Heart left ventricle (tissue), 16 donors: ENCODE data around the gene MCU. TPM values are rescaled to one million over a fixed set of nuclear protein-coding genes. Genes with fewer than 3 reads are reported as not detected.

ENCODE experiments used
- ATAC-seq, 4 donors: fragments of 200-7000 bp; cut with Tn5 transposase; one replicate each; pipeline ENCODE4 v1.9.1; 2020 to 2022; ENCODE audit warnings: moderate library complexity in 4 of 4, mild to moderate bottlenecking in 3 of 4, moderate number of reproducible peaks in 1 of 4
- DNase-seq, 5 donors: peaks; one replicate each; pipeline ENCODE4 v3.0.0-alpha.2; 2020
- H3K27ac ChIP-seq, 12 donors: fragments of 200-600 bp; sonication (generic) in 4 of 12; one replicate each; pipeline versions ENCODE4 v1.5.0 to v1.8.0; 2016 to 2022; ENCODE audit warnings: mild to moderate bottlenecking in 2 of 12
- H3K27me3 ChIP-seq, 9 donors: fragments of 200-600 bp; sonication (generic) in 2 of 9; one replicate each; pipeline versions ENCODE4 v1.5.1 to v1.8.0; 2016 to 2022; ENCODE audit warnings: mild to moderate bottlenecking in 3 of 9
- H3K36me3 ChIP-seq, 9 donors: fragments of 200-600 bp; sonication (generic) in 2 of 9; one replicate each; pipeline versions ENCODE4 v1.5.0 to v1.8.0; 2018 to 2022; ENCODE audit warnings: mild to moderate bottlenecking in 2 of 9
- H3K4me1 ChIP-seq, 12 donors: fragments of 200-600 bp; sonication (generic) in 4 of 12; one replicate each; pipeline versions ENCODE4 v1.5.0 to v1.8.0; 2016 to 2022; ENCODE audit warnings: mild to moderate bottlenecking in 3 of 12
- H3K4me3 ChIP-seq, 12 donors: fragments of 200-600 bp; sonication (generic) in 4 of 12; one replicate each; pipeline versions ENCODE4 v1.5.0 to v1.8.0; 2017 to 2022; ENCODE audit warnings: mild to moderate bottlenecking in 9 of 12, moderate library complexity in 4 of 12
- H3K9me3 ChIP-seq, 12 donors: fragments of 200-600 bp; sonication (generic) in 4 of 12; one replicate each; pipeline versions ENCODE4 v1.5.0 to v1.8.0; 2016 to 2022; ENCODE audit warnings: mild to moderate bottlenecking in 1 of 12
- CTCF ChIP-seq, 12 donors: fragments of 200-600 bp; sonication (generic) in 4 of 12; IDR thresholded peaks; one replicate each; pipeline versions ENCODE4 v1.5.0 to v1.8.0; 2018 to 2022; ENCODE audit warnings: antibody characterized with exemption in 12 of 12, mild to moderate bottlenecking in 5 of 12
- POLR2A ChIP-seq, 2 donors: fragments of 450-650 bp; IDR thresholded peaks; one replicate each; pipeline ENCODE4 v1.6.1; 2017; ENCODE audit warnings: antibody characterized with exemption in 2 of 2, mild to moderate bottlenecking in 2 of 2, moderate library complexity in 2 of 2
- WGBS, 4 donors: extraction: QIAGEN DNeasy Blood & Tissue Kit in 2 of 4; methylation state at CpG; one replicate each; pipeline versions ENCODE4 v1.1.5 to v1.1.7; 2013 to 2018; 5-methylcytosine and 5-hydroxymethylcytosine counted together
- intact Hi-C, 10 donors: fragments of 100-400 bp; cut with DNase I; formaldehyde crosslinking; loops; one replicate each; pipeline versions ENCODE4 v1.11.1 to v1.14.2; 2022
- polyA plus RNA-seq, 2 donors: library from polyadenylated mRNA; stranded (reverse); fragments of 200-250 nt; gene quantifications; one replicate each; pipeline ENCODE4 v1.2.3, GENCODE V29; 2013
- total RNA-seq, 9 donors: library from RNA; depleted of rRNA in 2 of 9; stranded (reverse); fragments of >200 nt in 2 of 9; fragmentation: NEBNext Ultra II Directional in 3 of 9; extraction: Animal tissue kit (Norgen Biotek cat#: 25700) in 3 of 9; gene quantifications; one replicate each; pipeline versions ENCODE4 v1.1.0 to v1.2.4, GENCODE V29; 2016 to 2023
- donor health status: ischemic (EF 13 %, LVEDD 7.1; RV severe dilation, severe dysfunction).
- donor health status: healthy with polysubstance abuse.
- donor health status: DM: no; HTN: yes; CAD: no.
- donor health status: DM: no; HTN: no; CAD: no.
- donor health status: ischemic (EF 25% LVEDD 6.9; RV normal size, moderate dysfunction).
- donor health status: ischemic (EF 25% LVEDD 5.7; RV mildly dilated, moderate dysfunction).
- donor health status: healthy.
- donor health status: DM: yes; HTN: yes; CAD: no.
- donor health status: ischemic (EF 35%, LVEDD 5.7; RV mildly dilated, moderate dysfunction).
- donor health status: nonischemic (EF 11% LVEDD 7.7; RV severe dilation, severe dysfunction).
- donor health status: DM: yes; HTN: yes; CAD: no.
- donor health status: PGD.
- donor health status: ischemic (EF 29% LVEDD 5.4; RV normal size, mild dysfunction).
- donor health status: nonischemic (EF 23%, LVEDD 6.1; RV moderate dilation, normal function).

Gene MCU
- total and polyA plus RNA-seq, 11 donors = 11.4 to 16.9 (median 13.6) TPM

DNA sequence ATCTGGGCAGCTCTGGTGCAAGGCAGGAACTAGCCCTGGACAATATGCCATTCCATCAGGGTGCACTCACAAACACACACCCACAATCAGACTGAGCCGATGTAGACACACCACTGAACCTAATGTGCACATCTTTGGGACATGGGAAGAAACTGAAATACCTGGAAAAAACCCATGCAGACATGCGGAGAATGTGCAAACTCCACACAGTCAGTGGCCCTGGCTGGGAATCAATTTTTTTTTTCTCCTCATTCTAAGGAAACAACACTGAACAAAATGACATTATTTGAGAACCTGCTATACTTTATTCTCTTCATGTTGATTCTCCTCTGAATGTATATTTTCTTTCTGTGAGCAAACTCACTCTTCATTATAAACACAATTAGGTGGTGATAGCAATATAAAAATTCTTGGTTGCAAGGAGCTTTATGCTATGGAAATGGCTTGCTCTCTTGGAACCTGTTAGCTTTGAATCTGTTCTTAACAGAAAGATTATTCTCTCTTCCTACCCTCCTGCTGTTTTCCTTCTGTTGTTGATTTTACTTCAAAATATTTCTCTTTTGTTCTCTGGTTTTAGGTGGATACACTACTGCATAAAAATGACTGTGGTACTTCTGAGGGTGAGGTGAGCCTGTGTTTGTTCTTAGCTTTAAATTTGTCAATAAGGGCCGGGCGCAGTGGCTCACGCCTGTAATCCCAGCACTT is 33.1 kb upstream of the MCU start:
- no peaks in the 10 kb centered on the region for H3K9me3 ChIP-seq
- WGBS, 4 donors = 86 to 92% (median 90%) methylated on average over 5 of the region's 5 CpGs
- no peaks in the 10 kb centered on the region for H3K27me3 ChIP-seq

DNA sequence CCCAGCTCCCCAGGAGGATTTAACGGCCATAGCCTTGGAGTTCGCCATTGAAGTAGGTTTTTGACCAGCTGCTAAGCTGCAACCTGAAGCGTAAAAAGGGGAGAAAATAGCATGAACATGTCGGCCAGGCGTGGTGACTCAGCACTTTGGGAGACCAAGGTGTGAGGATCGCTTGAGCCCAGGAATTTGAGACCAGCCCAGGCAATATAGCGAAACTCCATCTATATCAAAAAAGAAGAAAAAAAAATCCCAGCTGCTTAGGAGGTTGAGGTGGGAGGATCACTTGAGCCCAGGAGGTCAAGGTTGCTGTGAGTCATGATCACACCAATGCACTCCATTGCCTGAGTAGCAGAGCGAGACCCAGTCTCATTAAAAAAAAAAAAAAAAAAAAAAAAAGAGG is 32.2 kb upstream of the MCU start:
- no peaks in the 10 kb centered on the region for H3K4me1 ChIP-seq
- H3K27ac ChIP-seq = no peak overlapping the region
- H3K9me3 ChIP-seq = no peaks in the 10 kb centered on the region
- no peaks in the 10 kb centered on the region for H3K36me3 ChIP-seq
- no peak for TF ChIP-seq CTCF (IDR thresholded peaks at IDR 0.05)
- no peak for TF ChIP-seq POLR2A (IDR thresholded peaks at IDR 0.05)
- intact Hi-C loops = no loop called here
- 91 to 95% (median 93%) methylated on average over 8 of the region's 8 CpGs for WGBS, 4 donors
- DNase-seq = no peak
- H3K4me3 ChIP-seq = no peak overlapping the region
- ATAC-seq = no peak
- no peaks in the 10 kb centered on the region for H3K27me3 ChIP-seq

More for the DNA sequence above, 33.1 kb upstream of the MCU start:
- TF ChIP-seq CTCF (IDR thresholded peaks at IDR 0.05) (no peak), POLR2A (IDR thresholded peaks at IDR 0.05) (no peak)
- Histone ChIP-seq H3K27ac (no peak overlapping the region), H3K4me1 (no peaks in the 10 kb centered on the region), H3K36me3 (no peaks in the 10 kb centered on the region), H3K4me3 (no peak overlapping the region)
- intact Hi-C loops = no loop called here
- no peak for ATAC-seq
- DNase-seq = no peak

GRCh38 chr10:72660220-72660619 is 31.7 kb upstream of the MCU start:
- DNase-seq = no peak

GRCh38 chr10:72661431-72661830 is 30.5 kb upstream of the MCU start:
- Histone ChIP-seq H3K27ac (no peak overlapping the region), H3K27me3 (no peaks in the 10 kb centered on the region), H3K4me1 (no peaks in the 10 kb centered on the region), H3K36me3 (no peaks in the 10 kb centered on the region), H3K4me3 (no peak overlapping the region), H3K9me3 (no peaks in the 10 kb centered on the region)
- ATAC-seq = no peak
- TF ChIP-seq POLR2A (IDR thresholded peaks at IDR 0.05) (no peak), CTCF (IDR thresholded peaks at IDR 0.05) (no peak)
- WGBS, 4 donors = 87 to 92% (median 89%) methylated on average over 1 of the region's 1 CpG
- no peak for DNase-seq
- intact Hi-C loops = no loop called here

More at GRCh38 chr10:72660220-72660619, 31.7 kb upstream of the MCU start:
- TF ChIP-seq CTCF (IDR thresholded peaks at IDR 0.05) (no peak), POLR2A (IDR thresholded peaks at IDR 0.05) (no peak)
- H3K9me3 ChIP-seq = no peaks in the 10 kb centered on the region
- no peaks in the 10 kb centered on the region for H3K27me3 ChIP-seq
- ATAC-seq = no peak
- H3K36me3 ChIP-seq = no peaks in the 10 kb centered on the region
- no peak overlapping the region for H3K4me3 ChIP-seq
- H3K4me1 ChIP-seq = no peaks in the 10 kb centered on the region
- no peak overlapping the region for H3K27ac ChIP-seq
- intact Hi-C loops = no loop called here
